K562 (cell line): ENCODE measurements around the gene CPT1A. TPM values are rescaled to one million over a fixed set of nuclear protein-coding genes. Genes with fewer than 3 reads are reported as not detected.

ENCODE experiments used
- CEBPB ChIP-seq: fragments of 450-650 bp; IDR thresholded peaks from 2 replicates; pipeline ENCODE4 v1.6.1; 2016; ENCODE audit warnings: missing genetic modification characterization, missing compliant biosample characterization
- FOXK1 ChIP-seq: sonication (generic); formaldehyde crosslinking; IDR thresholded peaks from 2 replicates; pipeline ENCODE4 v1.8.0; 2022; ENCODE audit warnings: missing genetic modification reagents, mild to moderate bottlenecking, borderline replicate concordance
- KLF13 ChIP-seq: fragments of 450-650 bp; IDR thresholded peaks from 2 replicates; pipeline ENCODE4 v1.6.1; 2016; ENCODE audit warnings: missing genetic modification characterization, low read depth, mild to moderate bottlenecking, missing compliant biosample characterization, moderate library complexity, borderline replicate concordance
- MTF1 ChIP-seq: fragments of 250-450 bp; sonication (Bioruptor Pico); IDR thresholded peaks from 2 replicates; pipeline ENCODE4 v1.9.0; 2021; ENCODE audit warnings: moderate library complexity, mild to moderate bottlenecking, inconsistent platforms, borderline replicate concordance
- NR2C1 ChIP-seq, 2 experiments: fragments of 450-650 bp; IDR thresholded peaks; 2 replicates each; pipeline ENCODE4 v1.6.1; 2017; ENCODE audit warnings: mild to moderate bottlenecking in 2 of 2, antibody characterized with exemption in 1 of 2, inconsistent platforms in 1 of 2, missing compliant biosample characterization in 1 of 2, missing genetic modification characterization in 1 of 2
- RBM17 ChIP-seq: fragments of 200-400 bp; formaldehyde crosslinking; IDR thresholded peaks from 2 replicates; pipeline ENCODE4 v1.6.1; 2017; ENCODE audit warnings: low read depth, mild to moderate bottlenecking, low read length, borderline replicate concordance
- RFX7 ChIP-seq: fragments of 250-450 bp; sonication (Bioruptor Pico); IDR thresholded peaks from 2 replicates; pipeline ENCODE4 v1.5.1; 2021; ENCODE audit warnings: mild to moderate bottlenecking
- polyA plus RNA-seq, 8 experiments: library from polyadenylated mRNA; depleted of rRNA in 4 of 8; stranded (reverse) in 5 of 8; unstranded in 3 of 8; fragments of >200 nt; fragmentation: Nextera tagmentation in 2 of 8; fragmentation: Illumina TruSeq in 1 of 8; extraction: Ambion mirVana in 2 of 8; extraction: Trizol in 1 of 8; gene quantifications; 2 replicates each; pipeline versions ENCODE4 v1.2.1 to v1.2.3, GENCODE V29; 2011 to 2014; ENCODE audit warnings: inconsistent platforms in 1 of 8, missing spikeins in 1 of 8
- total RNA-seq, 7 experiments: library from RNA; depleted of rRNA in 6 of 7; stranded (reverse); fragments of >200 nt in 6 of 7; fragmentation: Illumina TruSeq in 2 of 7; extraction: Trizol in 2 of 7; gene quantifications; 2 replicates each; pipeline versions ENCODE4 v1.2.1 to v1.2.3, GENCODE V29; 2011 to 2021; ENCODE audit warnings: low replicate concordance in 1 of 7
- TF ChIP-seq, protein P1 (sequence below), 3 experiments: IDR thresholded peaks in 2 of 3; conservative IDR thresholded peaks in 1 of 3; 2 replicates each; pipeline ENCODE4 v1.5.1; 2011 to 2012; ENCODE audit warnings: low read length in 3 of 3, mild to moderate bottlenecking in 3 of 3, control low read depth in 2 of 3, improper control_type of control experiment in 1 of 3, inconsistent platforms in 1 of 3, low read depth in 1 of 3, mixed read lengths in 1 of 3, moderate library complexity in 1 of 3; ENCODE audit not compliant: insufficient read depth in 2 of 3
- TF ChIP-seq, protein P2 (sequence below): fragments of 450-650 bp; IDR thresholded peaks from 2 replicates; pipeline ENCODE4 v1.6.1; 2016; ENCODE audit warnings: mild to moderate bottlenecking, moderate library complexity
- TF ChIP-seq, protein P3 (sequence below): sonication (generic); formaldehyde crosslinking; IDR thresholded peaks from 2 replicates; pipeline ENCODE4 v1.8.0; 2023; ENCODE audit warnings: mild to moderate bottlenecking, missing genetic modification reagents

CPT1A gene
- total and polyA plus RNA-seq, 9 of the 15 experiments (the other 6 are each of a cell fraction or from before 2014, with no cell fraction given): 2.6 to 29.1 (median 12.3) TPM

DNA sequence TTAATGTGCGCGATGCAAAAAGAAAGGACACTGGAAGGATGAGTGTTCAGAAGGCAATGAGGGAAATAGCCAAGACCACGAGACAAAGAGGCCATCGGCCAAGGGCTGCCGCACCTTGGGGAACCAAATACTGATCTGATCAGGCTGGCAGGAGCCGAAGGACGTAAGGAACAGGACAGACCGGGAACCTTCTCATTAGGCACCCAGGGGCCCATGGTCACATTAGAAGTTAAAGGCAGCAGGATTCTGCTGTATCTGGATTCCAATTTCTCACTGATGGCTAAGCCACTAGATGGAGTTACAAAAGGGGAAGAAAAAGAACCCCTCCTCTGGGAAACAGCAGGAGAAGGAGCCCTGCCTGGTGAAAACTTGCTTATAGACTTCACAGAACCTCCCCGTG is 28.8 kb upstream of the CPT1A start (continued):
- TF ChIP-seq RBM17: no peak
- TF ChIP-seq, protein P1, sequence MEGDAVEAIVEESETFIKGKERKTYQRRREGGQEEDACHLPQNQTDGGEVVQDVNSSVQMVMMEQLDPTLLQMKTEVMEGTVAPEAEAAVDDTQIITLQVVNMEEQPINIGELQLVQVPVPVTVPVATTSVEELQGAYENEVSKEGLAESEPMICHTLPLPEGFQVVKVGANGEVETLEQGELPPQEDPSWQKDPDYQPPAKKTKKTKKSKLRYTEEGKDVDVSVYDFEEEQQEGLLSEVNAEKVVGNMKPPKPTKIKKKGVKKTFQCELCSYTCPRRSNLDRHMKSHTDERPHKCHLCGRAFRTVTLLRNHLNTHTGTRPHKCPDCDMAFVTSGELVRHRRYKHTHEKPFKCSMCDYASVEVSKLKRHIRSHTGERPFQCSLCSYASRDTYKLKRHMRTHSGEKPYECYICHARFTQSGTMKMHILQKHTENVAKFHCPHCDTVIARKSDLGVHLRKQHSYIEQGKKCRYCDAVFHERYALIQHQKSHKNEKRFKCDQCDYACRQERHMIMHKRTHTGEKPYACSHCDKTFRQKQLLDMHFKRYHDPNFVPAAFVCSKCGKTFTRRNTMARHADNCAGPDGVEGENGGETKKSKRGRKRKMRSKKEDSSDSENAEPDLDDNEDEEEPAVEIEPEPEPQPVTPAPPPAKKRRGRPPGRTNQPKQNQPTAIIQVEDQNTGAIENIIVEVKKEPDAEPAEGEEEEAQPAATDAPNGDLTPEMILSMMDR (IDR thresholded peaks at IDR 0.05 in 2 of 3, conservative IDR thresholded peaks at IDR 0.05 in 1 of 3; ENCODE audit: insufficient read depth in 2 of 3, low read depth in 1 of 3, low read length in 3 of 3): peak in 2 of 3 experiments; percentile 27 to 28; a peak in 1 of 6 replicates
- TF ChIP-seq KLF13: no peak
- TF ChIP-seq, protein P2, sequence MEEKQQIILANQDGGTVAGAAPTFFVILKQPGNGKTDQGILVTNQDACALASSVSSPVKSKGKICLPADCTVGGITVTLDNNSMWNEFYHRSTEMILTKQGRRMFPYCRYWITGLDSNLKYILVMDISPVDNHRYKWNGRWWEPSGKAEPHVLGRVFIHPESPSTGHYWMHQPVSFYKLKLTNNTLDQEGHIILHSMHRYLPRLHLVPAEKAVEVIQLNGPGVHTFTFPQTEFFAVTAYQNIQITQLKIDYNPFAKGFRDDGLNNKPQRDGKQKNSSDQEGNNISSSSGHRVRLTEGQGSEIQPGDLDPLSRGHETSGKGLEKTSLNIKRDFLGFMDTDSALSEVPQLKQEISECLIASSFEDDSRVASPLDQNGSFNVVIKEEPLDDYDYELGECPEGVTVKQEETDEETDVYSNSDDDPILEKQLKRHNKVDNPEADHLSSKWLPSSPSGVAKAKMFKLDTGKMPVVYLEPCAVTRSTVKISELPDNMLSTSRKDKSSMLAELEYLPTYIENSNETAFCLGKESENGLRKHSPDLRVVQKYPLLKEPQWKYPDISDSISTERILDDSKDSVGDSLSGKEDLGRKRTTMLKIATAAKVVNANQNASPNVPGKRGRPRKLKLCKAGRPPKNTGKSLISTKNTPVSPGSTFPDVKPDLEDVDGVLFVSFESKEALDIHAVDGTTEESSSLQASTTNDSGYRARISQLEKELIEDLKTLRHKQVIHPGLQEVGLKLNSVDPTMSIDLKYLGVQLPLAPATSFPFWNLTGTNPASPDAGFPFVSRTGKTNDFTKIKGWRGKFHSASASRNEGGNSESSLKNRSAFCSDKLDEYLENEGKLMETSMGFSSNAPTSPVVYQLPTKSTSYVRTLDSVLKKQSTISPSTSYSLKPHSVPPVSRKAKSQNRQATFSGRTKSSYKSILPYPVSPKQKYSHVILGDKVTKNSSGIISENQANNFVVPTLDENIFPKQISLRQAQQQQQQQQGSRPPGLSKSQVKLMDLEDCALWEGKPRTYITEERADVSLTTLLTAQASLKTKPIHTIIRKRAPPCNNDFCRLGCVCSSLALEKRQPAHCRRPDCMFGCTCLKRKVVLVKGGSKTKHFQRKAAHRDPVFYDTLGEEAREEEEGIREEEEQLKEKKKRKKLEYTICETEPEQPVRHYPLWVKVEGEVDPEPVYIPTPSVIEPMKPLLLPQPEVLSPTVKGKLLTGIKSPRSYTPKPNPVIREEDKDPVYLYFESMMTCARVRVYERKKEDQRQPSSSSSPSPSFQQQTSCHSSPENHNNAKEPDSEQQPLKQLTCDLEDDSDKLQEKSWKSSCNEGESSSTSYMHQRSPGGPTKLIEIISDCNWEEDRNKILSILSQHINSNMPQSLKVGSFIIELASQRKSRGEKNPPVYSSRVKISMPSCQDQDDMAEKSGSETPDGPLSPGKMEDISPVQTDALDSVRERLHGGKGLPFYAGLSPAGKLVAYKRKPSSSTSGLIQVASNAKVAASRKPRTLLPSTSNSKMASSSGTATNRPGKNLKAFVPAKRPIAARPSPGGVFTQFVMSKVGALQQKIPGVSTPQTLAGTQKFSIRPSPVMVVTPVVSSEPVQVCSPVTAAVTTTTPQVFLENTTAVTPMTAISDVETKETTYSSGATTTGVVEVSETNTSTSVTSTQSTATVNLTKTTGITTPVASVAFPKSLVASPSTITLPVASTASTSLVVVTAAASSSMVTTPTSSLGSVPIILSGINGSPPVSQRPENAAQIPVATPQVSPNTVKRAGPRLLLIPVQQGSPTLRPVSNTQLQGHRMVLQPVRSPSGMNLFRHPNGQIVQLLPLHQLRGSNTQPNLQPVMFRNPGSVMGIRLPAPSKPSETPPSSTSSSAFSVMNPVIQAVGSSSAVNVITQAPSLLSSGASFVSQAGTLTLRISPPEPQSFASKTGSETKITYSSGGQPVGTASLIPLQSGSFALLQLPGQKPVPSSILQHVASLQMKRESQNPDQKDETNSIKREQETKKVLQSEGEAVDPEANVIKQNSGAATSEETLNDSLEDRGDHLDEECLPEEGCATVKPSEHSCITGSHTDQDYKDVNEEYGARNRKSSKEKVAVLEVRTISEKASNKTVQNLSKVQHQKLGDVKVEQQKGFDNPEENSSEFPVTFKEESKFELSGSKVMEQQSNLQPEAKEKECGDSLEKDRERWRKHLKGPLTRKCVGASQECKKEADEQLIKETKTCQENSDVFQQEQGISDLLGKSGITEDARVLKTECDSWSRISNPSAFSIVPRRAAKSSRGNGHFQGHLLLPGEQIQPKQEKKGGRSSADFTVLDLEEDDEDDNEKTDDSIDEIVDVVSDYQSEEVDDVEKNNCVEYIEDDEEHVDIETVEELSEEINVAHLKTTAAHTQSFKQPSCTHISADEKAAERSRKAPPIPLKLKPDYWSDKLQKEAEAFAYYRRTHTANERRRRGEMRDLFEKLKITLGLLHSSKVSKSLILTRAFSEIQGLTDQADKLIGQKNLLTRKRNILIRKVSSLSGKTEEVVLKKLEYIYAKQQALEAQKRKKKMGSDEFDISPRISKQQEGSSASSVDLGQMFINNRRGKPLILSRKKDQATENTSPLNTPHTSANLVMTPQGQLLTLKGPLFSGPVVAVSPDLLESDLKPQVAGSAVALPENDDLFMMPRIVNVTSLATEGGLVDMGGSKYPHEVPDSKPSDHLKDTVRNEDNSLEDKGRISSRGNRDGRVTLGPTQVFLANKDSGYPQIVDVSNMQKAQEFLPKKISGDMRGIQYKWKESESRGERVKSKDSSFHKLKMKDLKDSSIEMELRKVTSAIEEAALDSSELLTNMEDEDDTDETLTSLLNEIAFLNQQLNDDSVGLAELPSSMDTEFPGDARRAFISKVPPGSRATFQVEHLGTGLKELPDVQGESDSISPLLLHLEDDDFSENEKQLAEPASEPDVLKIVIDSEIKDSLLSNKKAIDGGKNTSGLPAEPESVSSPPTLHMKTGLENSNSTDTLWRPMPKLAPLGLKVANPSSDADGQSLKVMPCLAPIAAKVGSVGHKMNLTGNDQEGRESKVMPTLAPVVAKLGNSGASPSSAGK: peak; percentile 28; the same call in 1 of the 2 replicates
- no peak for TF ChIP-seq NR2C1 (IDR thresholded peaks at IDR 0.05)
- no peak for TF ChIP-seq NR2C1 (tag; IDR thresholded peaks at IDR 0.05)
- no peak for TF ChIP-seq MTF1
- no peak for TF ChIP-seq RFX7
- no peak for TF ChIP-seq FOXK1 (CRISPR knock-in tag)
- no peak for TF ChIP-seq CEBPB (tag)
- TF ChIP-seq, protein P3, sequence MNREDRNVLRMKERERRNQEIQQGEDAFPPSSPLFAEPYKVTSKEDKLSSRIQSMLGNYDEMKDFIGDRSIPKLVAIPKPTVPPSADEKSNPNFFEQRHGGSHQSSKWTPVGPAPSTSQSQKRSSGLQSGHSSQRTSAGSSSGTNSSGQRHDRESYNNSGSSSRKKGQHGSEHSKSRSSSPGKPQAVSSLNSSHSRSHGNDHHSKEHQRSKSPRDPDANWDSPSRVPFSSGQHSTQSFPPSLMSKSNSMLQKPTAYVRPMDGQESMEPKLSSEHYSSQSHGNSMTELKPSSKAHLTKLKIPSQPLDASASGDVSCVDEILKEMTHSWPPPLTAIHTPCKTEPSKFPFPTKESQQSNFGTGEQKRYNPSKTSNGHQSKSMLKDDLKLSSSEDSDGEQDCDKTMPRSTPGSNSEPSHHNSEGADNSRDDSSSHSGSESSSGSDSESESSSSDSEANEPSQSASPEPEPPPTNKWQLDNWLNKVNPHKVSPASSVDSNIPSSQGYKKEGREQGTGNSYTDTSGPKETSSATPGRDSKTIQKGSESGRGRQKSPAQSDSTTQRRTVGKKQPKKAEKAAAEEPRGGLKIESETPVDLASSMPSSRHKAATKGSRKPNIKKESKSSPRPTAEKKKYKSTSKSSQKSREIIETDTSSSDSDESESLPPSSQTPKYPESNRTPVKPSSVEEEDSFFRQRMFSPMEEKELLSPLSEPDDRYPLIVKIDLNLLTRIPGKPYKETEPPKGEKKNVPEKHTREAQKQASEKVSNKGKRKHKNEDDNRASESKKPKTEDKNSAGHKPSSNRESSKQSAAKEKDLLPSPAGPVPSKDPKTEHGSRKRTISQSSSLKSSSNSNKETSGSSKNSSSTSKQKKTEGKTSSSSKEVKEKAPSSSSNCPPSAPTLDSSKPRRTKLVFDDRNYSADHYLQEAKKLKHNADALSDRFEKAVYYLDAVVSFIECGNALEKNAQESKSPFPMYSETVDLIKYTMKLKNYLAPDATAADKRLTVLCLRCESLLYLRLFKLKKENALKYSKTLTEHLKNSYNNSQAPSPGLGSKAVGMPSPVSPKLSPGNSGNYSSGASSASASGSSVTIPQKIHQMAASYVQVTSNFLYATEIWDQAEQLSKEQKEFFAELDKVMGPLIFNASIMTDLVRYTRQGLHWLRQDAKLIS (CRISPR knock-in tag): no peak
